ENCODE data around the gene DNPH1.

GRCh38 chr6:43250992-43251373, 21.7 kb upstream of the DNPH1 start:
- no peak for TF ChIP-seq EZH2phosphoT487 (IDR thresholded peaks at IDR 0.05; ENCODE audit: unreplicated experiment)
- no peak for TF ChIP-seq CTCF (conservative IDR thresholded peaks at IDR 0.05; ENCODE audit: low read depth in 2 of 2)
- TF ChIP-seq REST (IDR thresholded peaks at IDR 0.05; ENCODE audit: unreplicated experiment), result no peak
